GM04503 (cell line): Measurements from ENCODE around the gene RGS10.
"Not testable (repeated sequence)": the region's sequence is repeated elsewhere in the genome, so short reads cannot be mapped to it uniquely, and the experiment has no call there.

Experiments used
- DNase-seq: peaks from one replicate; pipeline ENCODE4 v3.0.0-alpha.2; 2012; ENCODE audit warnings: low read depth

RGS10 gene

DNA sequence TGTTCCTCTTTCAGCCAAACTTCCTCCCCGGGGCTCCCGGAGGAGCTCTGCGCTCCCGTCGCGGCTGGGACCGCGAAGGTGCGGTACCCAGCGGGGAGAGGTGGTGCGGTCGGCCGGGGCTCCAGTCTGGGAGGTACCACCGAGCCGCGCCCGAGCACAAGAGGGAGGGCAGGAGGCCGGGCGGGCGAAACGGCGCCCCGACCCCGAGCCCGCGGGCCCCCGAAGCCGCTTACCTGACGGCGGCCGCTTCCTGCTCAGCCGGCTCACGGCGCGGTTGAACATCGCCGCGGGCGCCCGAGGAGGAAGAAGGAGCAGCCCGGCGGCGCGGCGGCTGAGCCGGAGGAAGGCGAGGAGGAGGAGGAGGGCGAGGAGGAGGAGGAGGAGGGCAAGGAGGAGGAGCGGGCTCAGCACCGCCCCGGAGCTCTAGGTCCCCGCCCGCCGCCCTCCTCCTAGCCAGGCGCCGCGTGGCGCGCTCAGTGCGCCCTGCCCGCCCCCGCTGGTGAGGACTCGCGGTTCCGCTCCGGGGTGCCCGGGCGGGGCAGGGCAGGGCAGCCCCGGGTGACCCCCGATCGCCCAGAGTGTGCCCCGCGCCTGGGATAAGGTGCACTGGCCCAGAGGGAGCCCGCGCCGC, at the start of gene RGS10:
TSS of gene RGS10 (minus strand) at position 363 of the 631 bp plus-strand sequence. CDS start at position 282, 81 bp downstream.
- DNase-seq, result peak; percentile 41

DNA sequence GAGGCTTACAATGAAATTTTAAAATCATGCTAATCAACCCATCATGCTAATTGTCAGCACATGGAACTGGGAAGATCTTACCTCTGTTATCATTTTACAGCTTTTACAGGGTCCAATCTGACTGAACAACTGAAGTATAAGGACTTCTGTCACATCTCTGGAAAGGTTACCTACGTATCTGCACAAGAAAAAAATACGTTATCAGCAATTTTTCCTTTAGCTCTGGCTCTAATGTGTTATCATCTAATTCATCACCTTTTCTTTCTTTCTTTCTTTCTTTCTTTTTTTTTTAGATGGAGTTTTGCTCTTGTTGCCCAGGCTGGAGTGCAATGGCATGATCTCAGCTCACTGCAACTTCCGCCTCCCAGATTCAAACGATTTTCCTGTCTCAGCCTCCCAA, 45.6 kb upstream of the RGS10 start:
- no peak for DNase-seq

- no peak for DNase-seq
These were observed 35.8 kb upstream of the RGS10 start for GRCh38 chr10:119578355-119578754.

DNA sequence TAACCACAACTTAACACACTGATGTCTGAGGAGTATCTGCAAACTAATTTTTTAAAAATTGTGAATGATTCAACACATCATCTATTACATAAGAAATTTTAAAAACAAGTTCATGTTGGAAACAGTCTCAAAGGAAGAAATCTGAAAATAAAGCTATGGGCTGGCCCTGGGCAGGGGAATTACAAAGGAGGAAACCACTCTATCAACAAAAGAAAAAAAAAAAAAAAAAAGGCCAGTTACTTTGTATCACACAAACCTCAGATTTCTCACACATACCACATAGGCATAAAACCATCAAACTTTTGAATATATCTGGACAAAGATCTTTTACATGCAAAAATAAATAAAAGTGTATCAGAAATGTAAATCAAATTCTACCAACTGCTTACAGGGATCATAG, 33.5 kb upstream of the RGS10 start:
- no peak for DNase-seq

DNA sequence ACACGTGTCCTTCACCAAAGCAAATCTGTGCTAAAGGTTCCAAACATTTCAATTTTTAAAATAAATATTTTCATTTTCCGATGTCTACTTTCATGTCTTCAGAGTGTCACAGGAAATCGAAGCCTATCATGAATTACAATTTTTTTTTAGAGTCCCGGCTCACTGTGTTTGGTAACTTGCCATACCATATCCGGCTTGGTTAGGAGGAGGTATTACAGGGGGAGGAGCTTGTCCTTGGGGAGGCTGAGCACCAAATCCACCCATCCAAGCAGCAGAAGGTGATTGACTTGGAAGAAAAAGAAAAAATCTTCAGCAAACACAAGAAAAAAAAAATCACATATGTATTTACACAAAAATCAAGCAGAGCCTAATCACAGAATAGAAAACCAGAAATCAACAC, 33.0 kb upstream of the RGS10 start:
- DNase-seq, result no peak

- no peak for DNase-seq
These were observed 25.5 kb upstream of the RGS10 start for GRCh38 chr10:119567978-119568377.

- no peak for DNase-seq
These were observed 19.6 kb upstream of the RGS10 start for GRCh38 chr10:119562097-119562496.

DNA sequence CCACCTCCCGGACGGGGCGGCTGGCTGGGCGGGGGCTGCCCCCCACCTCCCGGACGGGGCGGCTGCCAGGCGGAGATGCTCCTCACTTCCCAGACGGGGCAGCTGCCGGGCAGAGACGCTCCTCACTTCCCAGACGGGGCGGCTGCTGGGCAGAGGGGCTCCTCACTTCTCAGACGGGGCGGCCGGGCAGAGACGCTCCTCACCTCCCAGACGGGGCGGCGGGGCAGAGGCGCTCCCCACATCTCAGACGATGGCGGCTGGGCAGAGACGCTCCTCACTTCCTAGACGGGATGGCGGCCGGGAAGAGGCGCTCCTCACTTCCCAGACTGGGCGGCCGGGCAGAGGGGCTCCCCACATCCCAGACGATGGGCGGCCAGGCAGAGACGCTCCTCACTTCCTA, 17.0 kb upstream of the RGS10 start:
- not testable (repeated sequence) for DNase-seq

DNA sequence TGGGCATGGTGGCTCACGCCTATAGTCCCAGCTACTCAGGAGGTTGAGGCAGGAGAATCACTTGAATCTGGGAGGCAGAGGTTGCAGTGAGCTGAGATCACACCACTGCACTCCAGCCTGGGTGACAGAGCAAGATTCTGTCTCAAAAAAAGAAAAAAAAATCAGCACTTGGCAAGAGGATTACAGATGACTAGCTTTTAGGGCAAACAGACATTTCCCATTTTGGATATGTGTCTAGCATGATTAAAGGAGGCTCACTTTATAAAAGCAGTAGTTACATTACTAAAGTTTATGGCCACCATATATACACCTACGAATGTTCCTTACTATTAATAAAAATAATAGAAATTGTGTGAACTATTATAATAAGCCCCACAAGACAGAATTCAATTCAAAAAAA, 13.6 kb upstream of the RGS10 start:
- DNase-seq, result not testable (repeated sequence)

- DNase-seq, result no peak
These were observed 12.8 kb upstream of the RGS10 start for GRCh38 chr10:119555178-119555784.

DNA sequence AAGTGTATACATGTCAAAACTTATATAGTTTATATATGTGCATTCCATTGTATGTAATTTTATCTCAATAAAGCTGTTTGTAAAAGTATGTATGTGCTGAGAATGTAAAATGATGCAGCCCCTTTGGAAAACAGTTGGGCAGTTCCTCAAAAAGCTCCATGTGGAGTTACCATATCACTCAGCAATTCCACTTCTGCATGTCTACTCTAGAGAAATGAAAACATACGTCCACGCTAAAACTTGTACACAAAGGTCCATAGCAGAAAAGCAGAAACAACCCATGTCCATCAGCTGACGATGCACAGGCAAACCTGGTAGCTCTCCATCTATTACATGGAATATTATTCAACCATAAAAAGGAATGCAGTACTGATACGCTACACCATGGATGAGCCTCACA, 8.3 kb upstream of the RGS10 start:
- DNase-seq, result no peak

GRCh38 chr10:119549247-119549999, 6.9 kb upstream of the RGS10 start:
- DNase-seq, result no peak

GRCh38 chr10:119546009-119546408, 3.5 kb upstream of the RGS10 start:
- DNase-seq, result no peak

- no peak for DNase-seq
These were observed 2.8 kb upstream of the RGS10 start for GRCh38 chr10:119545310-119545709.

DNA sequence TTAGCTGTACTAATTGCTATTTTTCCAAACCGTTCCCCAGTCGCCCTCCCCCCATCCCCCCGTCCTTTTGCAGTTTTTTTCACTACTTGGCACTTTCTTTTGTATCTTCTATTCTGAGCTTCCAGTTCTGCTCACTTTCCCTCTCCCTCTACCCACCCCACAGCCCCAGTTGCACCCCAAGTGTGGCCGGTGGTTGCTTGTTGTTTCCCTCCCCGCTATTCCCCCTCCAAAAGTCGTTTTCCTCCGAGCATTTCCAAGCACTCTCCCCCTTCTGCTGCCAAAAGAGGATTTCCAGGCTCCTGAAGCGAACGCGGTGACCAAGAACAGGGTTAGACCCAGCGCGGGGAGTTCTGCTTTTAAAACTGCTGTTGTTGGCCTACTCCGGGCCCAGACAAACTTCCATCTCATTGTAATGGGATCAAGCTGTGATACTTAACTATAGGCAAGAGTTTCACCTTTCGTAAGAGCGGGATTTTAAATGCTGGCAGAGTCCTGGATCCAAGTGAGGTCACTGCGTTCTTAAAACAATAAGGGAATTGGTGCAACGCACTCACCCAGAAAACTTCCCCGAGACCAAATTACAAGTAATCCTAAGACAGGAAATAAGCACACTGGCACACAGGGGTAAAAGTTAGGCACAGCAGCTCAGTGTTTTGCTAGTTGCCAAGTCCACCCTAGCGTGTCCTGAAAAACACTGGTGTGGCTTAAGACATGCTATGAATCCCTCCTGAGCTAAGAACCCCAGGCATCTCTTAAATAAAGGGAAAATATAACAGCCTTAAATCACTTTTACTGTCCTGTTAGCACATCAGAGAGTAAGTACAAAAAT, 1.5 kb upstream of the RGS10 start:
- peak; percentile 67 for DNase-seq

DNA sequence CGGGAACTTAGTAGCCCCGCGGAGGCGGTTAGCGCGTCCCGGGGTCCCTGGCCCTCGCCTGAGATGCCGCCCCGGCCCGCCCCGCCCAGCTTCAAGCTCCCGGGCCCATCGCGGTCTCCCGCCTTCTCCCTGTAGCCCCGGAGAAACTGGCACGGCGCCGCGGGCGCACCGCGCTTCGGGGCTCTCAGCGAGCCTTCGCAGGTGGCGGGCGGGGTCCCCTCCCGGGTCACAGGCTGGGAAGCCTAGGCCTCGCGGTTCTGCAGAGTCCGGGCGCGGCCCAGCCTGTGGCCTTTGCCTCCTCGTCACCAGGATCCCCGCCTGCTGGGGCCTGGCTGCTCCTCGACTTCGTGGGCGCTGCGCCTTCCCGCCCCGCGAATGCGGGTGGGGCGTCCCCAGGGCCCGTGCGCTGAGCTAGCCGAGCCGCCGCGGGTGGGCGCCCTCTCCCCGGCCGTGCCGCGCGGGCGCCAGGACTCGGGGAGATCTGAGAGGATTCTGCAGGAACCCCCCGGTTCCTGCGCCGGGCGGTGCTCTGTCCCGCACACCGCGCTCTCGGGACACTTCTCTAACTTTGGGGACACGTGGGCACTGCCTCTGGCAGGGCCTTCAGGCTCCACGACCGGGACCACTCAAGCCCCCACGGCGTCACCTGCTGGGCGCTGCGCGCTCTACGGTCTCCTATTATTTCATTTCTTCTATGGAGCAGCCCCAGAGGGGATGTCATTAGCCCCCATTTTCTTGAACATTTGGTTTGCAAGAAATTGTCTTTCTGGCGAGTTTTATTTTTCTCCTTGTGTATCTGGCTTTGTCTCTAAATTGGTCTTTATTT, 682 bp upstream of the RGS10 start:
- no peak for DNase-seq

DNA sequence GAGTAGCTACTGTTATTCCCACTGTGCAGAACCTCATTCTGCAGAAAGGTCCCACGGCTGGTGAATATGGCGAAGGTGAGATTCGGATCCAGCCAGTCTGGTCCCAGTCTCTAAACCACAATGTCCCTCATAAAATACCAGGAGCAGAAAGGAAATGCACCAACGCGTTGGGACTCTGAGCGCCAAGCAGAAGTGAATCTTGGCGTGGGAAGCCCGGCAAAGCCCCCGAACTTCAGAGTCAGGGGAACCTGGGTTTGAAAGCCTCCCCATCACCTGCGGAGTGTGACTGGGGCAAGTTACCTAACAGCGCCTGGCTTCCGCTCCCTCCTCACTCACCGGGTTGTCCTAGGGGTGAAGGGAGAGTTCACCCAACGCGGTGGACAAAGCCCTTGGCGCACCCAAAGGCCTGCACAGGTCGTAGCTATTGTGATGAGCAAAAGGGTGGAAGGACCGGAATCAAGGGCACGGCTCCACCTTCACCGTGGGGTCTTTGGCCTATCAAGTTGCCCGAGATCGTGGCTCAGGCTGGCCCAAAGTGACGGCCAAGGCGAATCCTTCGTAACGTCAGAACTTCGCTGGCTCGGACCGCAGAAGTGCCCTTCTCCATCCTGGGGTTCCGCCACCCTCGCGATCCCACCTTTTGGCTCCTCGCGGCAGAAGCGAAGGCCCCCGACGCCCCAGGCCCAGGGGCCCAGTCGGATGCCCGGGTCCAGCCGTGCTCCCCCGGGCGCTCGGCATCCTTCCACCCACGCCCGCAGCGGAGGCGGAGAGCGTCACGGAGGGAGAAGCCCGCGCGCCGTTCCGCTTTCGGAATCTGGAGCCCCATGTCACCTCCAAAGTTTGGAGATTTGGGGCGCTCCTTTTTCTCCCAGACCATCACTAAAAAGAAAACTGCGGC, 811 bp downstream of the RGS10 start:
- no peak for DNase-seq

GRCh38 chr10:119541046-119541445, 1.5 kb downstream of the RGS10 start:
- DNase-seq, result peak; percentile 19

DNA sequence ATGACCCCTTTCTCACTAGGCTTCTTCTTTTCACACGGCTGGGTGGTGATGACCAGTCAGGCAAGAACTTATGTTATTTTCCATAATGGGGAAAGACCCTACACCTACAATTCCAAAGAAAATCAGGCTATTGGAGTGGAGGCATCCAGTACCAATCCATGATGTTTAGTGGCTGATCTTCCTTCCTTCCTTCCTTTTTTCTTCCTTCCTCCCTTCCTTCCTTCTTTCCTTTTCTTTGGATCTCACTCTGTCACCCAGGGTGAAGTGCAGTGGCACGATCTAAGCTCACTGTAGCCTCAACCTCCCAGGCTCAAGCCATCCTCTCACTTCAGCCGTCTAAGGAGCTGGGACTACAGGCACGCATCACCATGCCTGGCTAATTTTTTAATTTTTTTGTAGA, 2.5 kb downstream of the RGS10 start:
- DNase-seq, result no peak

DNA sequence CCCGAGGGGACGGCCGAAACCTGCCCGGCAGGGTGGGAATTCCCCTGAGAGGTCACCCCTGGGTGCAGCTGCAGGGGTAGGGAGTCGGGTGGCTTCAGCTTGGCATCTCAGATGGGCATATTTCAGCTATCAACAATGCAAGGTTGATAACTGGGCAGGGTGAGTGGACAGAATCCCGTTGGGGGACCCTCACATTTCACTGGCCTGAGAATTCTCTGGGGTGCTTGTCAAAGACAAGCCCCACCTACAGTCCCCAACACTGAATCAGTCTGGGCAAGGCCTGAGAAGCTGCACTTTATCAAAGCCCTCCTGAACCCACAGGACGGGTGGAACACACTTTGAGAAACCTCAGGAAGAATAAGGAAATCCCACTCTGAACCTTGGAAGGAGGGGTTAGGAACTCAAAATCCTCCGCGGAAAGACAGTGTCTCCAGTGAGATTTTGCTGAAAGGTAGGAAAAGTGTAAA, 3.1 kb downstream of the RGS10 start:
- DNase-seq, result no peak
